Activated CD4-positive, alpha-beta T cell treated with anti-CD3 and anti-CD28 coated beads for 36 hours (primary cell): Measurements from ENCODE around the gene JUP. TPM values are rescaled to one million over a fixed set of nuclear protein-coding genes. Genes with fewer than 3 reads are reported as not detected.
A peak's percentile ranks its signal among the peaks of the same experiment; 100 is the strongest.

ENCODE experiments used
- ATAC-seq: fragments of 200-7000 bp; cut with Tn5 transposase; one replicate; pipeline ENCODE4 v1.10.0; 2021; ENCODE audit warnings: mild to moderate bottlenecking, moderate library complexity
- CTCF ChIA-PET: fragments of 350-600 bp; sonication (Branson Sonifier 250); formaldehyde crosslinking; loops from one replicate; lab custom pipeline; 2021; ENCODE audit warnings: antibody characterized with exemption; lab: Charles Lee
- POLR2A ChIA-PET: fragments of 350-600 bp; sonication (Branson Sonifier 250); formaldehyde crosslinking; loops from one replicate; lab custom pipeline; 2021; ENCODE audit warnings: antibody characterized with exemption, inconsistent platforms; lab: Charles Lee
- DNase-seq: peaks from one replicate; pipeline ENCODE4 v3.0.0-alpha.2; 2020
- H3K27ac Mint-ChIP-seq: one replicate; pipeline ENCODE4 v1.8.0; 2021; ENCODE audit warnings: mixed read lengths
- H3K27me3 Mint-ChIP-seq: one replicate; pipeline ENCODE4 v1.8.0; 2021; ENCODE audit warnings: mixed read lengths
- H3K36me3 Mint-ChIP-seq: one replicate; pipeline ENCODE4 v1.8.0; 2021; ENCODE audit warnings: low read depth, mixed read lengths
- H3K4me1 Mint-ChIP-seq: one replicate; pipeline ENCODE4 v1.8.0; 2021; ENCODE audit warnings: mixed read lengths
- H3K4me3 Mint-ChIP-seq: one replicate; pipeline ENCODE4 v1.8.0; 2021; ENCODE audit warnings: mild to moderate bottlenecking, moderate library complexity, mixed read lengths
- H3K9me3 Mint-ChIP-seq: one replicate; pipeline ENCODE4 v1.8.0; 2021; ENCODE audit warnings: low read depth, mixed read lengths
- intact Hi-C, 2 experiments: fragments of 100-400 bp; cut with DNase I in 1 of 2; cut with micrococcal nuclease in 1 of 2; formaldehyde crosslinking; loops; one replicate each; pipeline versions ENCODE4 v1.14.2 to v1.15.1; 2022 to 2024; cut with DNase I, micrococcal nuclease
- total RNA-seq, 2 experiments: library from RNA; stranded (reverse); gene quantifications; one replicate each; pipeline ENCODE4 v1.2.3, GENCODE V29; 2021

Gene JUP
- total RNA-seq, 2 experiments from 2014 or later: 0.34 to 0.54 TPM

DNA sequence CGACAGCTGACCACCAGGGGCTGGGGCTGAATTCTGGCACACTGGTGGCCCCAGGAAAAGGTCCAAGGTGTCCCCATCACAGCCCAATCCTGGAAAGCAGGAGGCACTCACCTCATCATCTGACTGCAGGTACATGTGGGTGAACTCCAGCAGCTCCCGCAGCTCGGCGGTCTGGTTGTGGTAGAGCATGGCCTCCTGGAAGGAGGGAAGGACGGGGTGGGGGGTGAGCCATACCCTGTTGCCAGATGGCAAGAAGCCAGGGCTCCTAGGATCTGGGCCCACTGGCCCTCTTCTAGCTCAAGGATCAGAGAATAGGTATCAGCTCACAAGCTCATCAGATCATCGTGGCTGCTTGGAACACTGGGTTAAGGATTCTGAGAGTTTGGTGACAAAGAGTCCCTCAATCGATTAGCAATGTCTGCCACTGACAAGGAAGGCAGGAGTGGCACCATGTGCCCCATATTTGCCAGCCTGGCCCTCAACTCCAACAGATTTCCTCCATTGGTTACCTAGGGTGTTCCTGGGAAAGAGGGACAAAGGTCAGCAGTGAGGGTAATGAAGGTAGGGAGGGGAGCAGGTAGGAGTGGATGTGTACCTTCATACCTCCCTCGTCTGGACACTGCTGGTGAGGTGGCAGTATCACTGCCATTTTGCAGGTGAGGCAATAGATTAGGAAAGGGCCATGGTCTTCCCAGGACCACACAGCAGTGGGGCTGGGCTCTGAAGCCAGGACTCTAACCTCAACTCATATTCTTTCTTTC lies 20.4 kb upstream of the JUP start:
- no peak overlapping the region for H3K4me3 Mint-ChIP-seq
- no peaks in the 10 kb centered on the region for H3K27me3 Mint-ChIP-seq
- no peak for DNase-seq
- no peak for ATAC-seq
- no peaks in the 10 kb centered on the region for H3K36me3 Mint-ChIP-seq
- peaks cover 15% of the 10 kb centered on the region for H3K4me1 Mint-ChIP-seq
- intact Hi-C loops: no loop called here
- CTCF ChIA-PET: interaction anchor here (0.6 kb wide), 1 partner anchor 1053 kb away, joined by 3 read pairs; no protein-coding TSS in a partner anchor
- POLR2A ChIA-PET: no interaction called here
- no peak overlapping the region for H3K27ac Mint-ChIP-seq
- H3K9me3 Mint-ChIP-seq: no peaks in the 10 kb centered on the region

DNA sequence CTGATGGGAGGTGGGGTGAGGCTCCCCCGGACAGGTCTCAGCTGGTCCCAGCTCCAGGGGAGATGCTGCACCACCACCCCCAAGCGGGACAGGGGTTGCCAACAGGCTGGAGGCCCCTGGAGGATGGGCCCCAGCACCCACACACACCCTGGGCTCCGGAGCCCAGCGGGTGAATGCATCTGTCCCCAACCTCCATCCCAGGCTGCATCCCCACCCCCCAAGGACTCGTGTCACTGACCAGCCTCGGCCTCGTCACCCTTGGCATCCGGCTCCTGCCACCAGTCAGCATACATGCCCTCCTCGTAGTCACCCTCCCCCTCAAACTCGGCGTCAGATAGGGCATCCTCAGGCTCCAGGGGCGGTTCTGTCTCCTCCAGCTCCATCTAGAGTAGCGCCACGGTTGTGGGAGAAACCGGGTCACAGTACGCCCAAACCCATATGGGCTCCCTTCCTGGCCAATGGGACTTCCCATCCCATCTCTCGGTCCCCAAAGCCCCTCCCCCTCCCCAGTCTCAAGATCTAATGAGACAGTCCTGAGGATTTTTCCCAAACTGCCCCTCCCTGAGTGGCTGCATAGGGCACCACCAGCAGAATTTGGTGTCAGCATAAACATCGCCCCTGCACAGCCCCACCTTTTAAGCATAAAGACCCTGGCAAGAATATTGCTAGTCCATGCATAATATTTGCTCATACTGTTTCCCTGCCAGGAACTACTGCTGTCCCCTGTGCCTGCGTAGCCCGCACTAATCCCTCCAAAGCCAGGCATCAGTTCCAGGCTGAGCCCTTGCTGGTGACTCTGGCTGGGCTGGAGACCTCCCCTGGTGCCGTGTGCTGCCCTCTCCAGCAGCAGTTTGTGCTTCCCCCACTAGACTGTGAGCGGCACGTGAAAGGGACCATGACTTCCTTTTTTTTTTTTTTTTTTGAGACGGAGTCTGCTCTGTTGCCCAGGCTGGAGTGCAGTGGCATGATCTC lies 16.8 kb upstream of the JUP start:
- Mint-ChIP-seq H3K36me3 (no peaks in the 10 kb centered on the region), H3K9me3 (no peaks in the 10 kb centered on the region), H3K27me3 (no peaks in the 10 kb centered on the region), H3K4me3 (no peak overlapping the region), H3K4me1 (peaks cover 4% of the 10 kb centered on the region), H3K27ac (no peak overlapping the region)
- intact Hi-C loops: no loop called here
- CTCF ChIA-PET: interaction anchor here (0.9 to 3.1 kb wide), 3 partner anchors 67 to 72 kb away, joined by 3 to 33 read pairs (median 4); partner anchors contain the start of gene HAP1
- POLR2A ChIA-PET: no interaction called here
- ATAC-seq (no peak), DNase-seq (no peak)

DNA sequence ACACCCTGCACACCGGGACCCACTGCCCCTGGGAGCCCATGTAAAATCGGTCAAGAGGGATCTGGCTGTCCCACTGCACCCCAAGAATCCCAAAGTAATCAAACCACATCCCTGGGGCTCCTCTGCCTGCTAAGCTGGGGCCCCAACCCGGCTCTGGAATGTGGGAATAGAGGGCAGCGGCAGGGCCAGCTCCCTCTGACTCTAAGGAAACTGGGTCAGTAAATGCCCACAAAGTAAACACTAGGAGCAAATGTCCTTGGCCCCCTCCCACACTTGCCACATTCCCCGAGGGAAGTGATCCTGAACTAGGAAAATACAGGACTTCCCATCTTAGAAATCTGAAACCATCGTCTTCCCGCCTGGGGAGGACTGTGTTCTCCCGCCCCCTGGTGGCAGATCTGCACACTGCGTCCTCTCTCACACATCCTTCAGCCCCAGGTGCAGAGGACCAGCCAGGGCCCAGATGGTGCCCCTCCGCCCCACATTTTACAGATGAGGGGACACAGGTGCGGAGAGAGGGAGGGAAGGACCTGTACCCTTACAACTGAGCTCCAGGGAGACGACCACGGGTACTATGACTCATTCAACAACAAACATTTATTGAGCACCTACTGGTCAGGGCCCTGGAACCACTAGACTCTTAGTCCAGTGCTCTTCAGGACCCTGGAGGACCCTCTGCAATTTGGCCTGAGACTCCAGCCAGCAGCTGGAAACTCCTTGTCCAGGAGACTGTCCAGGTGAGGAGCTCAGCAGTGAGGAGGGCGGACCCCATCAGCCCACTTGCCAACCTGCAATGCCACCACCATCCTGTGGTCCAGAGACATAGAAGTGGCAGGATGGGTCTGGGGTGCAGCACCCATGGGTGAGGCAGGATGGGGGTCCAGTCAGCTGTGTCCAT lies 15.1 kb upstream of the JUP start:
- H3K9me3 Mint-ChIP-seq: no peaks in the 10 kb centered on the region
- DNase-seq: peak; percentile 86
- no peak overlapping the region for H3K4me3 Mint-ChIP-seq
- ChIA-PET POLR2A (interaction anchor here (0.7 kb wide), 1 partner anchor 17 kb away, joined by 3 read pairs; no protein-coding TSS in a partner anchor), CTCF (interaction anchor here (0.6 to 3.1 kb wide), 19 partner anchors 9 to 105 kb away, joined by 3 to 33 read pairs (median 5); partner anchors contain the start of genes HAP1, JUP and P3H4)
- intact Hi-C loops: loop anchor here (1.0 kb wide), 1 partner anchor 63 kb away; no protein-coding TSS in a partner anchor
- ATAC-seq: peak; percentile 95
- peaks cover 4% of the 10 kb centered on the region for H3K4me1 Mint-ChIP-seq
- no peaks in the 10 kb centered on the region for H3K27me3 Mint-ChIP-seq
- no peak overlapping the region for H3K27ac Mint-ChIP-seq
- no peaks in the 10 kb centered on the region for H3K36me3 Mint-ChIP-seq

DNA sequence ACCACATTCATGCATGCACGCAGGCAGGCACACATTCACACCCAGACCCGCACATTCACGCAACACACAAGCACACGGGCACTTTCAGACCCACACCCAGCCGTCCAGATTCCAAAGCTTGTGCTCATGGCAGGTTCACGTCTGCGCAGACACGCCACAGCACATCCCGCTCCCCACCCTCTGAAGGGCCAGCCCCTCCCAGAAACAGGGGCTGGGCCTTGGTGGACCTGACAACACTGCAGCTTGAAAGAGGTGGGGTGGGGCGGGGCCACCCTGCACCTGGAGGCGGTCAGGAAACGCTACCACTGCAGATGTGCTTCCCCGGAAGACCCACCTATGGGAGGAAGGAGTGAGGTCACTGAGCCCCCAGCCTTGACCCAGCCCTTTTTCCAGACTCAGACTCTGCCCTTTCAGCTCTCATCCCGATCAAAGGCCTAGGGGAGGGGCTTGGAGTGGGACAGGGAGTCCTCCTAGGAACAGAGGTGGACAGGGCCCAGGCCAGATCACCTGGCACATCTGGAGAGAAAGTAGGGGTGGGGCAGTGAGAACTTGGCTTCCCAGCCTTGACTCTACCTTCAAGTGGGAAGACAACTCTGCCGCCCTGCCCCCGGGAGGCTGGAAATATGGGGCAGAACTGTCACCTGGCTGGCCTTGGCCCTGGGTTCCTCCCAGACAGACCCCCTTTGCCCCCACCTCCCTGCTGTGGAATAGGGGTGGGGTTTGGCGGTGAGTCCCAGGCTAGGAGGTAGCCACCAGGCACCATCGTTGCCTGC lies 14.3 kb upstream of the JUP start:
- ChIA-PET CTCF (interaction anchor here (0.6 to 3.1 kb wide), 13 partner anchors 10 to 104 kb away, joined by 3 to 33 read pairs (median 5); partner anchors contain the start of genes JUP and P3H4), POLR2A (interaction anchor here (0.7 kb wide), 1 partner anchor 18 kb away, joined by 3 read pairs; no protein-coding TSS in a partner anchor)
- Mint-ChIP-seq H3K36me3 (no peaks in the 10 kb centered on the region), H3K4me1 (peaks cover 4% of the 10 kb centered on the region), H3K27ac (no peak overlapping the region), H3K4me3 (no peak overlapping the region), H3K27me3 (no peaks in the 10 kb centered on the region), H3K9me3 (no peaks in the 10 kb centered on the region)
- intact Hi-C loops: loop anchor here (1.0 kb wide), 1 partner anchor 62 kb away; no protein-coding TSS in a partner anchor
- ATAC-seq (no peak), DNase-seq (no peak)

DNA sequence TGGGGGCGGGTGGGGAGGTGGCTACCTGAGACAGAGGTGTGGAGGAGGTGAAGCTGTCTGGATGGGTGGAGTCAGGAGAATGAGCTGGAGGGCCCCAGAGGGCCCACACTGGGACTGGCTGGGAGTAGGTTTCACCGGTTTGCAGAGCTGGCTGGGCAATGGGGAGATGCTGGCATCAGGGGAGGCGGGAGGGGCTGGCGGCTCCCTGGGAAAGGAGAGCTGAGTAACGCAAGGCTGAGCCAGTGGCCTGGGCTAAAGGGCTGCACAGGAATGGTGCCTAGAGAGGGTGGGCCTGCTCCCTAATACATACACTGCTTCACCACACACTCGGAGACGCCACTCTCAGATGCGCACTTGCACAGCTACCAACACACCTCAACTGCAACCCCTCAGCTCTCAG lies 12.9 kb upstream of the JUP start:
- H3K4me3 Mint-ChIP-seq: no peak overlapping the region
- H3K9me3 Mint-ChIP-seq: no peaks in the 10 kb centered on the region
- DNase-seq: no peak
- H3K27ac Mint-ChIP-seq: no peak overlapping the region
- H3K36me3 Mint-ChIP-seq: no peaks in the 10 kb centered on the region
- intact Hi-C loops: no loop called here
- ChIA-PET CTCF (interaction anchor here (0.6 to 0.9 kb wide), 3 partner anchors 10 to 61 kb away, joined by 3 to 7 read pairs (median 3); no protein-coding TSS in a partner anchor), POLR2A (no interaction called here)
- ATAC-seq: no peak
- H3K27me3 Mint-ChIP-seq: no peaks in the 10 kb centered on the region
- peaks cover 4% of the 10 kb centered on the region for H3K4me1 Mint-ChIP-seq

DNA sequence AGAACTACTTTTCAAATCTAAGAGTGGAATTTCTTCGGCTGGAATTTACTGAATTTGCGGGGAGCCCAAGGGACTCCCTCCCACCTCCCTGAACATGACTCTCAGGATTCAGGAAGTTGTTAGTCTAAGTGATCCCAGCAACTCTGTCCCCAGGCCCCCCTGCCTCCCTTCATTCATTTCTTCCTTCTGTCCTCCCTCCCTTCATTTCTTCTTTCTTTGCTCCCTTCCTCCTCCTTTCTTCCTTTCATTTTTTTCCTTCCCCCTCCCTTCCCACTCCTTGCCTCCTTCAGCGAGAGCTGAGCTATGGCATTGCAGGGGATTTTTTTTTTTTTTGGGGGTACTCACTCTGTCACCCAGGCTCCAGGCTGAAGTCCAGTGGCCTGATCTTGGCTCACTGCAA lies 10.9 kb upstream of the JUP start:
- no peak overlapping the region for H3K27ac Mint-ChIP-seq
- no peak for ATAC-seq
- H3K9me3 Mint-ChIP-seq: no peaks in the 10 kb centered on the region
- ChIA-PET POLR2A (interaction anchor here (0.6 kb wide), 1 partner anchor 106 kb away, joined by 3 read pairs; no protein-coding TSS in a partner anchor), CTCF (interaction anchor here (1.7 to 1.8 kb wide), 2 partner anchors 9 to 60 kb away, joined by 3 to 5 read pairs; no protein-coding TSS in a partner anchor)
- H3K4me1 Mint-ChIP-seq: peaks cover 4% of the 10 kb centered on the region
- intact Hi-C loops: no loop called here
- no peak overlapping the region for H3K4me3 Mint-ChIP-seq
- no peak for DNase-seq
- H3K27me3 Mint-ChIP-seq: no peaks in the 10 kb centered on the region
- no peaks in the 10 kb centered on the region for H3K36me3 Mint-ChIP-seq

DNA sequence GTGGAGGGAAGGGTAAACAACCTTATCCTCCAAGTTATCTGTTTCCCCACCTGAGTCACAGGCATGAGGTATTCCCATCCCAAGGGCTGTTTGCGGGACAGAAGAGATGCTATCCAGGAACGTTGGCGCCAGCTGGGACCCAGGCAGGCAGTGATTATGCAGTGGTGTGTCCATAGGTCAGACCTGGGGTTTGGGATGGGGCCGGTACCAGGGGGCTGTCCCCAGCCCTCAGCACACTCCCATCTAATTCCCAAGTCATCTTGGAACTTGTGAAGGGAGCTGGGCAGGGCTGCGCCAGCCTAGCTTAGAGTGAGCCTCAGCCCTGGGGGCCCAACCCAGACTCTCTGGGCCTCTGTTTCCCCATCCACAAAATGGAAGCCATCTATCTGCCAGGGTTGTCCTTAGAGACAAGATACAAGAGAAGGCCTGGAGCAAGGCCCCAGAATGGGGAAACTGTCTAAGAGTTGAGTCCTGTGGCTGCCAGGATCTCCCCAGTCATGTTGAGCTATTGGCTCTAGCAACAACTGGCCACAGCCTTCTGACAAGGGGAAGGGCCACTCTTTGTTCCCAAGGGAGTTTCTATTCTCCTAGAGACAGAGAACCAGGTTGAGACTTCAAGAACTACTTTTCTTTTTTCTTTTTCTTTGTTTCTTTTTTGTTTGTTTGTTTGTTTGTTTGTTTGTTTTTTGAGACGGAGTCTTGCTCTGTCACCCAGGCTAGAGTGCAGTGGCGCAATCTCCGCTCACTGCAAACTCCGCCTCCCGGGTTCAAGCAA lies 9.8 kb upstream of the JUP start:
- intact Hi-C loops: no loop called here
- Mint-ChIP-seq H3K4me3 (no peak overlapping the region), H3K4me1 (no peaks in the 10 kb centered on the region), H3K27ac (no peak overlapping the region), H3K9me3 (no peaks in the 10 kb centered on the region), H3K36me3 (no peaks in the 10 kb centered on the region), H3K27me3 (no peaks in the 10 kb centered on the region)
- DNase-seq (no peak), ATAC-seq (no peak)
- CTCF ChIA-PET: interaction anchor here (0.6 to 1.8 kb wide), 4 partner anchors 8 to 100 kb away, joined by 3 to 5 read pairs (median 3); no protein-coding TSS in a partner anchor
- POLR2A ChIA-PET: no interaction called here

DNA sequence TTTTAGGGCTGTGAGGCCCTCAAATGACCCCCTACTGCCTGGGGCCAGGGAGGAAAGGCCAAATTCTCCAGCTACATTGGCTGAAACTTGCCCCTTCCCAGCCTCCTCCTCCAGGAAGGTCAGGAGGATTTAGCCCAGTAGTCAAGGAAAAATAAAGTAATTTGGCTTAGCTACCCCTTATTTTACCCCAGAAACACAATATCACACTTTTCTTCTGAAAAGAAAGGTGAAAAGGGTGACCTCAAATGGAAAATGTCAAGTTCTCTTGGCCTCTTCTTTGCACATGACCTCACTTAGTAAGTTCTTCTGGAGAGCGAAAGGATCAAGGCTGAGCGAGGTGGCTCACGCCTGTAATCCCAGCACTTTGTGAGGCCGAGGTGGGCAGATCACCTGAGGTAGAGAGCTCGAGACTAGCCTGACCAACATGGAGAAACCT lies 8.0 kb upstream of the JUP start:
- intact Hi-C loops: no loop called here
- H3K4me3 Mint-ChIP-seq: no peak overlapping the region
- peaks cover 3% of the 10 kb centered on the region for H3K27me3 Mint-ChIP-seq
- POLR2A ChIA-PET: no interaction called here
- no peaks in the 10 kb centered on the region for H3K9me3 Mint-ChIP-seq
- DNase-seq (no peak), ATAC-seq (no peak)
- no peaks in the 10 kb centered on the region for H3K4me1 Mint-ChIP-seq
- H3K27ac Mint-ChIP-seq: no peak overlapping the region
- CTCF ChIA-PET: interaction anchor here (0.6 to 1.2 kb wide), 2 partner anchors 57 to 71 kb away, joined by 4 to 5 read pairs; no protein-coding TSS in a partner anchor
- no peaks in the 10 kb centered on the region for H3K36me3 Mint-ChIP-seq

DNA sequence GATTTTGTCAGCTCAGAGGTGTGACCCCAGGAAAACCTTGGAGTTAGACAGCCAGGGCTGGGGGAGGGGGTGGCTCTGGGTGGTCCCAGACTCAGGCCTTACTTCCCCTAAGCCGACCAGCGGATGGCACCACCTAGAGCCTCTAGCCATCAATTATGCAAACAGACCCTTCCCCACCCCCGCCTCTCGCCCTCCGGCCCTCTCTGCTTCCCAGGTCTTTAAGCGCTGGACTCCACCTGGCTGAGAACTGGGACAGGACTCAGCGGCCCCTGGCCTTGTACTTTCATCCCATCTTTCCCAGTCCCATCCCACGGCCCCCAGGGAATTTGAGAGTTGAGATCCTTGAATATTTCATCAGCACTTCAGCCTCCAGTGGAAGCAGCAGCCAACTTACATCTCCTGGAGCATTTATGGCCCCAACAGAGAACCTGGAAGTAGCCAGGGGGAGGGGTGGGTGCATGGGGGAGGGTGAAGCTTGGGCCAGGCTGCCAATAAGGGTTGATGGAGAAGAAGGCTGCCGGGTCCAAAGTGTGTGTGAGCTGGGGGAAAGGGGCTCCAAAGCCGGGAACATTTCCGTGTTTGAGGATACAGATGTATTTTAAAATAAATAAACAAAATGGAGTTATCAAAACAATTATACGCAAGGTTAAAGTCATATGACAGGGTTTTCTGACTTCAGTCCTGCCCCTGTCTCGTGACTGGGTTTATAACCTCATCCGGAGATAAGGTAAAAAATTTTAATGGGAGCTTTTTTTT lies 7.5 kb upstream of the JUP start:
- no peak for DNase-seq
- Mint-ChIP-seq H3K27ac (no peak overlapping the region), H3K4me3 (no peak overlapping the region), H3K4me1 (peaks cover 2% of the 10 kb centered on the region), H3K27me3 (peaks cover 3% of the 10 kb centered on the region), H3K36me3 (no peaks in the 10 kb centered on the region), H3K9me3 (no peaks in the 10 kb centered on the region)
- intact Hi-C loops: no loop called here
- ChIA-PET POLR2A (no interaction called here), CTCF (interaction anchor here (0.6 to 1.2 kb wide), 2 partner anchors 56 to 70 kb away, joined by 4 to 5 read pairs; no protein-coding TSS in a partner anchor)
- no peak for ATAC-seq
